Measurements from ENCODE around the gene EIF2S3B. TPM values are rescaled to one million over a fixed set of nuclear protein-coding genes. Genes with fewer than 3 reads are reported as not detected.

Gene EIF2S3B
- total RNA-seq, 1 donor from 2014 or later = 0.52 TPM

DNA sequence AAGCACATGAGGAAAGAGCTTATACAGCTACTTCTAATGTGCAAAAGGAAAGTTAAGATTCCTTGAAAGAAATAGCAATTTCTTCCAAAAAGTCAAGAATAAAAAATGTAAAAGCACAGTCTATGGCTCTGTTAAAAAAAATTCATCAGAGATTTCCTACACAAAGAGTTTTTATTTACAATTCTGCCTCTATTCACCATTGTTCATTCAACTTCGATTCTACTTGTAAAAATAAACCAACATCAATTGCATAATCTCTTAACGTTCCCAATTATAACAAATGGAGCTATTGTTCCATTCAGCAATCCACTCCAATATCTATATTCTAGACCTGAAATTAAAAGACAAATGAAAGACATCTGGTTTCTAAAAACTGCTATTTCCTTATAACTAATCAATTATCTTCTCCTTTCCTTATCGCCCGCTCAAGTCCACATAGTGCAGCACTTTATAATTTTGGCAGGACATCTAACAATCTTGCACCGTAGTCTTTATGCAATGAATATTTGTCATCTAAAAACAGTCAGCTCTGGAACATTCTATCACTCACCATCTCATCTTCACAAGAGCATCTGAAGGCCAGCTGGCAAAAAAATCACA lies 6.2 kb downstream of the EIF2S3B start:
- Histone ChIP-seq H3K27ac (no peak overlapping the region), H3K36me3 (no peaks in the 10 kb centered on the region), H3K9me3 (no peaks in the 10 kb centered on the region), H3K4me1 (no peaks in the 10 kb centered on the region), H3K4me3 (no peak overlapping the region), H3K27me3 (no peaks in the 10 kb centered on the region)
- DNase-seq = no peak
- intact Hi-C loops (cut with DNase I) = no loop called here
- TF ChIP-seq, protein P1, sequence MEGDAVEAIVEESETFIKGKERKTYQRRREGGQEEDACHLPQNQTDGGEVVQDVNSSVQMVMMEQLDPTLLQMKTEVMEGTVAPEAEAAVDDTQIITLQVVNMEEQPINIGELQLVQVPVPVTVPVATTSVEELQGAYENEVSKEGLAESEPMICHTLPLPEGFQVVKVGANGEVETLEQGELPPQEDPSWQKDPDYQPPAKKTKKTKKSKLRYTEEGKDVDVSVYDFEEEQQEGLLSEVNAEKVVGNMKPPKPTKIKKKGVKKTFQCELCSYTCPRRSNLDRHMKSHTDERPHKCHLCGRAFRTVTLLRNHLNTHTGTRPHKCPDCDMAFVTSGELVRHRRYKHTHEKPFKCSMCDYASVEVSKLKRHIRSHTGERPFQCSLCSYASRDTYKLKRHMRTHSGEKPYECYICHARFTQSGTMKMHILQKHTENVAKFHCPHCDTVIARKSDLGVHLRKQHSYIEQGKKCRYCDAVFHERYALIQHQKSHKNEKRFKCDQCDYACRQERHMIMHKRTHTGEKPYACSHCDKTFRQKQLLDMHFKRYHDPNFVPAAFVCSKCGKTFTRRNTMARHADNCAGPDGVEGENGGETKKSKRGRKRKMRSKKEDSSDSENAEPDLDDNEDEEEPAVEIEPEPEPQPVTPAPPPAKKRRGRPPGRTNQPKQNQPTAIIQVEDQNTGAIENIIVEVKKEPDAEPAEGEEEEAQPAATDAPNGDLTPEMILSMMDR (IDR thresholded peaks at IDR 0.05) = no peak
- ATAC-seq = no peak

DNA sequence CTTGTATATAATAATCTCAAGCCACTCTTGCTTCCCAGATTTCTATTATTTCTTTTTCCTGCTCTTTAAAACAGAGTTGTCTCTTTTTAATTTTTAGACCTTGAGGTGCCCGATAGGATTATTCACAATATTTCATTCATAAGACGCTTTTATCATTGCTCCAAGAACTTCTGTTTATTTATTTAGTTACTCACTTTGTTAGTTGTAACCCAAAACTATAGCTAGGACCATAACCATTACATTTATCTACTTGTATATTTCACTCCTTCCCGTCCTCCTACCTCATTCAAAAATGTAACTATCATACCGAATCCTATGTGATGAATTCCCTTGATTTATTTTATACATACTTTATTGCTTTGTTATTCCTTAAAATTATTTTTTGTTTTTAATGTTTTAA lies 7.1 kb downstream of the EIF2S3B start:
- H3K9me3 ChIP-seq = no peaks in the 10 kb centered on the region
- no peaks in the 10 kb centered on the region for H3K27me3 ChIP-seq
- H3K4me3 ChIP-seq = no peak overlapping the region
- H3K27ac ChIP-seq = no peak overlapping the region
- TF ChIP-seq, protein P1 (IDR thresholded peaks at IDR 0.05) = no peak
- intact Hi-C loops (cut with DNase I) = no loop called here
- no peak for ATAC-seq
- no peaks in the 10 kb centered on the region for H3K36me3 ChIP-seq
- no peak for DNase-seq
- no peaks in the 10 kb centered on the region for H3K4me1 ChIP-seq

DNA sequence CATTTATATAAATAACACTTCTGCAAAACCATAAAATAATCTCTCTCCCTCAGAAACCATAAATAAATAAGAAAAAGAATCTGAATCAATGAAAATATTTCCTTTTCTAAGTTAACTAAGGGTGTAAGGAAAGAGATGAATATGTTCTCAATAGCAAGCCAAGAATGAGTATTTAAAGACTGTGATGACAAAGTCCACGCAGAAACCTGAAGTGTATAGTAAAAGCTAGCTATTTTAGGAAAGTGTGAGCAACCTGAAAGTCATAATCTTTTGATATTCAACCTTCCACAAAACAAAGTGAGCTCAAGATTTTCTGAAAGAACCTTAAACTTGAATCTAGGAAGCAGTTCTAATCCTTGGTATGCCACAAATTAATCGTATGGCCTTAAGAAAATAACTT lies 15.9 kb downstream of the EIF2S3B start:
- intact Hi-C loops (cut with DNase I) = no loop called here
- ATAC-seq (no peak), DNase-seq (no peak)
- no peaks in the 10 kb centered on the region for H3K27me3 ChIP-seq
- no peaks in the 10 kb centered on the region for H3K36me3 ChIP-seq
- no peaks in the 10 kb centered on the region for H3K9me3 ChIP-seq
- TF ChIP-seq, protein P1 (IDR thresholded peaks at IDR 0.05) = no peak
- no peak overlapping the region for H3K27ac ChIP-seq
- H3K4me3 ChIP-seq = no peak overlapping the region
- H3K4me1 ChIP-seq = no peaks in the 10 kb centered on the region

DNA sequence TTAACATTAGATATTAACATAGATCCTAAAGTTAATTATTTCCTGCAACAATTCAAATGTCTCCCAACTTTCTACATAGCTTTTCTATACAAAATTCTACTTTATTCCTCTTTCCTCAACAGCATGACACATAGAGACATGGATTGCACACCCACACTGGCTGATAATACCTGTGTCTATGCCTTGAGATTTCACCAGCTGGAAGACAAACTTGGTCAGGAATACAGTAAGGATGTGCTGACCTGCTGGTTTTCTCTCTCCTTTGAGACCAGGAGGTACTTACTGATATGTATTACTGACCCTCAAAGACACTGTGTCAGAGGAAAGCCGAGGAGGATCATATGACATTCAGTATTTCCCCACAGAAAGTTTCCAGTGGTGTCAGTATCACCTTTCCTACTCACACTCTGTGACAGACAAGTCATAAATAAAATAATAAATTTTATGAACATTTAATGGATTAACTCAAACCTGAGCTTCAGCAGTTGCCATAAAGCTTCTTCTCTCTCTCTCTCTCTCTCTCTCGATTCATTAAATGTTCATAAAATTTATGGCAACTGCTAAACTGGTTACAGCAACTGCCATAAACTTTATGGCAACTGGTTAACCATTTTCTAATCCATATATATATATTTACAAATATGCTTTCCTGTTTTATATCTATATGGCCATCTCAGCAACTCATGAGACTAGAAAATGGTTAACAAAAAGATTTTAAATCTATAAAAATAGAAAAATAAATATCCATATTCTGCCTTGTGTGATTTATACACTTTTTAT lies 22.7 kb downstream of the EIF2S3B start:
- Histone ChIP-seq H3K9me3 (no peaks in the 10 kb centered on the region), H3K27me3 (no peaks in the 10 kb centered on the region), H3K4me3 (no peak overlapping the region), H3K4me1 (no peaks in the 10 kb centered on the region), H3K36me3 (no peaks in the 10 kb centered on the region), H3K27ac (no peak overlapping the region)
- no peak for DNase-seq
- no peak for ATAC-seq
- TF ChIP-seq, protein P1 (IDR thresholded peaks at IDR 0.05) = no peak
- intact Hi-C loops (cut with DNase I) = no loop called here

DNA sequence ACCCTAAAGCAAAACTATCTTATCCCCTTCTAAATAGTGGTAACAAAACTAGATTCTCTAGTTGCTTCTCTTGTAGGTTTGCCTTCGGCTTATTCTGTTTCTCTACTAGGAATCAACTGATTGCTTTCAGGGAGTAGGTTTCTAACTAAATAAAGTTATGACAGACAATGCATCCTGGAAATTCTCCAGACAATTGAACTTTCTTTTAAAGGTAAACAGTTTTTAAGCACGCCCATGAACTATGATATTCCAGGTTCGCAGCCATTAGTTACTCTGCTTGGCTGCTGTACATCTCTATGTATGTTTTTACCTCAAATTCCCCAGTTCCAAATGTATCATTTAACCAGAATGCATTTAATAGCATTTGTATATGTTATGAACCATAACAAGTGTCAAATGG lies 23.9 kb downstream of the EIF2S3B start:
- H3K27me3 ChIP-seq = no peaks in the 10 kb centered on the region
- no peaks in the 10 kb centered on the region for H3K36me3 ChIP-seq
- TF ChIP-seq, protein P1 (IDR thresholded peaks at IDR 0.05) = no peak
- H3K9me3 ChIP-seq = no peaks in the 10 kb centered on the region
- no peak overlapping the region for H3K27ac ChIP-seq
- DNase-seq (no peak), ATAC-seq (no peak)
- intact Hi-C loops (cut with DNase I) = no loop called here
- H3K4me1 ChIP-seq = no peaks in the 10 kb centered on the region
- no peak overlapping the region for H3K4me3 ChIP-seq

Measured in upper lobe of right lung (tissue), 1 donor.